Hematopoietic multipotent progenitor cell treated with erythropoietin and hydrocortisone succinate and interleukin-3 and kit ligand, for 15 days (in vitro differentiated cells): Measurements from ENCODE around the gene CXCL1.

Experiments
- DNase-seq: peaks from one replicate; pipeline ENCODE4 v3.0.0-alpha.2; 2015; ENCODE audit warnings: low spot score

Gene CXCL1

DNA sequence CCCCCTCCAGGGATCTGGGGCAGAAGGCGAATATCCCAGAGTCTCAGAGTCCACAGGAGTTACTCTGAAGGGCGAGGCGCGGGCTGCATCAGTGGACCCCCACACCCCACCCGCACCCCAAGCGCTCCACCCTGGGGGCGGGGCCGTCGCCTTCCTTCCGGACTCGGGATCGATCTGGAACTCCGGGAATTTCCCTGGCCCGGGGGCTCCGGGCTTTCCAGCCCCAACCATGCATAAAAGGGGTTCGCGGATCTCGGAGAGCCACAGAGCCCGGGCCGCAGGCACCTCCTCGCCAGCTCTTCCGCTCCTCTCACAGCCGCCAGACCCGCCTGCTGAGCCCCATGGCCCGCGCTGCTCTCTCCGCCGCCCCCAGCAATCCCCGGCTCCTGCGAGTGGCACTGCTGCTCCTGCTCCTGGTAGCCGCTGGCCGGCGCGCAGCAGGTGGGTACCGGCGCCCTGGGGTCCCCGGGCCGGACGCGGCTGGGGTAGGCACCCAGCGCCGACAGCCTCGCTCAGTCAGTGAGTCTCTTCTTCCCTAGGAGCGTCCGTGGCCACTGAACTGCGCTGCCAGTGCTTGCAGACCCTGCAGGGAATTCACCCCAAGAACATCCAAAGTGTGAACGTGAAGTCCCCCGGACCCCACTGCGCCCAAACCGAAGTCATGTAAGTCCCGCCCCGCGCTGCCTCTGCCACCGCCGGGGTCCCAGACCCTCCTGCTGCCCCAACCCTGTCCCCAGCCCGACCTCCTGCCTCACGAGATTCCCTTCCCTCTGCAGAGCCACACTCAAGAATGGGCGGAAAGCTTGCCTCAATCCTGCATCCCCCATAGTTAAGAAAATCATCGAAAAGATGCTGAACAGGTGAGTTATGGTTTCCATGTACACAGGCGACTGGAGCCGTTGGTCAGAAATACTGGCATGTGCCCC lies at the start of gene CXCL1:
CXCL1 (plus strand) TSS at position 264 of the 926 bp plus-strand sequence; CDS start at position 342, 78 bp downstream.
- no peak for DNase-seq

DNA sequence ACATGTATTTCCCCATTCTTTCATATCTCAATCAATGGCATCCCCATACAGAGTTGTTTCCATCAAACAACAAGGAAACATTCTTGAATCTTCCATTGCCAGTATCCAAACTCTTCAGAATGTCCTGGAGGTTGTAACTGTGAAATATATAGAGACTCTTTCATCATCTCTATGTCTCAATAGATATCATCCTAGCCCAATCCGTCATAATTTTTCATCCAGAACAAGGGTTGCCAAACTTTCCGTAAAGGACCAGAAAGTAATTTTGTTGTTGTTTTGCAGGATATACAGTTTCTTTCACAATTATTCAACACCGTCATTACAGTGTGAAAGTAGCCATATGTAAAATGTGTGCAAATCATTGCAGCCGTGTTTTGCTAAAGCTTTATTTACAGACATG lies 47.9 kb upstream of the CXCL1 start:
- DNase-seq = no peak

- no peak for DNase-seq
These were observed 46.8 kb upstream of the CXCL1 start for GRCh38 chr4:73822389-73822788.

GRCh38 chr4:73822812-73823504 lies 46.2 kb upstream of the CXCL1 start:
- DNase-seq = no peak

DNA sequence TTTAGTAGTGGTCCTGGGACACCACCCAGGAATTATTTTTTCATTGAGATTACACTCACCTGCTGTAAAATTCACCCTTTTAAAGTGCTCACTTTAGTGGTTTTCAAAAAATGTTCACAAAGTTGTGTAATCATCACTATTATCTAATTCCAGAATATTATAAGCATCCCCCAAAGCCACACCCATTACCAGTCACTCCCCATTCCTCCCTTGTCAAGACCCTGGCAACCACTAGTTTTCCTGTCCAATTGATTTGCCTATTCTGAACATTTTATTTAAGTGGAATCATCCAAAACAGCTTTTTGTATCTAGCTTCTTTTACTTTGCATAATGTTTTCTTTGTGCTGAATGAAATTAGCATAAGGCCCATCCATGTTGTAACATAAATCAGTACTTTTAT lies 45.4 kb upstream of the CXCL1 start:
- no peak for DNase-seq

GRCh38 chr4:73828956-73829355 lies 40.2 kb upstream of the CXCL1 start:
- no peak for DNase-seq

DNA sequence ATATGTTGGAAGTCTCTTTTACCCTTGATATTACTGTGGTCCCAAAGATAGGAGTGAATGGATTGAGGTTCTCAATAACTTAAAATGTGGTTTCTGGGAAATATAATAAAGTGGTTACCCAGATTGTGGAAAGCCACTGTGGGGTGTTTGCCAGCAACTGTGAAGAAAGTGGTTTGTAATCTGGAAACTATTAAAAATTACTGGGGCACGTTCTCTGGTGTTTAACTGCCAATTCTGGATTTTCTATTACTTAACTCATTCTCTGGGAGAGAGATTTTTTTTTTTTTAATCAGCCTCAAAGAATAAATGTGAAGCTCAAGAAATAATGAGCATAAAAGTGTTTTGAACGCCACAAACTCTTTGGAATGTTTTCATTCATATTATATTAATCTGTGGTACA lies 37.6 kb upstream of the CXCL1 start:
- DNase-seq = no peak

- DNase-seq = no peak
These were observed 36.4 kb upstream of the CXCL1 start for GRCh38 chr4:73832651-73833237.

DNA sequence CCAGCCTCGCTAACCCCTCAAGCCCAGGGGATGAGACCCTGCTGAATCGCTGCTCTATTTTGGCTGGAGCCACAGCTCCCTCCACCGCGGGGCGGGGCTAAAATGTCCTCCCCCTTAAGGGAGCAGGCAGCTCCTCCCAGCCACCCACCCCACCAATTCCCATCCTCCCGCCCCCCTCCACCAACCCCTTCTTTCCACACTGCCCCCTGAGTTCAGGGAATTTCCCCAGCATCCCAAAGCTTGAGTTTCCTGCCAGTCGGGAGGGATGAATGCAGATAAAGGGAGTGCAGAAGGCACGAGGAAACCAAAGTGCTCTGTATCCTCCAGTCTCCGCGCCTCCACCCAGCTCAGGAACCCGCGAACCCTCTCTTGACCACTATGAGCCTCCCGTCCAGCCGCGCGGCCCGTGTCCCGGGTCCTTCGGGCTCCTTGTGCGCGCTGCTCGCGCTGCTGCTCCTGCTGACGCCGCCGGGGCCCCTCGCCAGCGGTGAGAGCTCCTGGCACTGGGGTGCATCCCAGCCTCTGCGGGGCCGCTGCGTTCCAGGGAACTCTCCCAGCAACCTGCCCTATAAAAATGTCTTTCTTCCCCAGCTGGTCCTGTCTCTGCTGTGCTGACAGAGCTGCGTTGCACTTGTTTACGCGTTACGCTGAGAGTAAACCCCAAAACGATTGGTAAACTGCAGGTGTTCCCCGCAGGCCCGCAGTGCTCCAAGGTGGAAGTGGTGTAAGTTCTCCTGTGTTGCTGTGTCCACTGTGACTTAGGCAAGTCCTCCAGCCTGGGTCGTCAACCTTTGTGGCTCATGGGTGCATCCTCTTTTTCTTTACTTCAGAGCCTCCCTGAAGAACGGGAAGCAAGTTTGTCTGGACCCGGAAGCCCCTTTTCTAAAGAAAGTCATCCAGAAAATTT lies 32.6 kb upstream of the CXCL1 start, which contains the start of gene CXCL6:
CXCL6 (plus strand) TSS at position 306 of the 907 bp plus-strand sequence; CDS start at position 379, 73 bp downstream.
- no peak for DNase-seq

GRCh38 chr4:73839071-73839470 lies 30.1 kb upstream of the CXCL1 start:
- no peak for DNase-seq

GRCh38 chr4:73839715-73840114 lies 29.5 kb upstream of the CXCL1 start:
- DNase-seq = no peak

- DNase-seq = no peak
These were observed 27.8 kb upstream of the CXCL1 start for GRCh38 chr4:73841243-73841925.

DNA sequence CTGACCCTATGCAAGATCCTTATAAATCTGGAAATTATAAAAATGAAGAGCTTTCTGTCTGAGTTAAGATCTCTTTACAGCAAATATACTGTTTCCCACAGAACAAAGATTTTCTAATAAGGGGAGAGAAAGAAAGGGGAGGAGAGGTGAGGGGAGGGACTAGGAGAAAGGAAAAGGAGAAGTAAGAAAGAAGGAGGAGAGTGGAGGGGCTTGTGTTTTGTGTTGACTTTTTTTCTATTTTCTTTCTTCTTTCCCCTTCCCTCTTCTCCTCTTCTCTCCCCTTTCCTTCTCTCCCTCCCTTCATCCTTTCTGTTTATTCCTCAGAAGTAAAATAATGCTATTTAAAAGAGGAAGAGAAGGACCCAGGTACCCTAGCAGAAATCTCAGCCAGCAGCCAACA lies 26.5 kb upstream of the CXCL1 start:
- no peak for DNase-seq

DNA sequence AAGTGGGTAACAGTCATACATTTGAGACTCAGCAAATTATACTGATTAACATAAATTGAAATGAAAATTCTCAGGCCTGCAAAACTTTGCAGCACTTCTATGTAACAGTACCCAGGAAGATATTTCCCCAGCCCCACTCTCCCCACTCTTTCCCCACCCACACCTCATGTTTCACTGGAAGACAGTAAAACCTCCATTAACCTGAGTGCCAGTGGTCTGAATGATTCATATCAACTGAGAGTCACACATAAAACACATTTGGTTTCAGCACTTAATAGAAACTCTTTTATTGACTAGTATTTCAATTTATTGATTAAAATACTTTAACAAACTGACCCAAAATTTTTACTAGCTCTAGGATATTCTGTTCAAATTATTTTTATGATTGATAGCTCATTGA lies 25.8 kb upstream of the CXCL1 start:
- DNase-seq = no peak

DNA sequence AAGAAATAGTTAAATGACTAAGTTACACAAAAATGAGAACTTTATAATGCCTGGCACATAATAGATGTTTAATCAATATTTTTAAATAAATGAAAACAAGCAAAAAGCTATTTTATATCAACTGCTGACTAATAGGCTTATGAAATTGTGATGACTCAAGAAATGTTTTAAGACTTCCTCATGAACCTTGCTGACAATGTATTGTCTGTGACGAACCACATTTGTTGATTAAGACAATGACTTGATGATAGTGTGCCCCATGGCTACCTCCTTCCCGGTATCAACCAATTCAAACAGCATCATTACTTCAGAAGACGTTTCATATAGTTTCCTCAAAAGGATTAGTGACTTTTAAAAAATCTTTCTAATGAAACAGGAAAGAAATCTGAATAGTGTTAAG lies 24.8 kb upstream of the CXCL1 start:
- DNase-seq = no peak

DNA sequence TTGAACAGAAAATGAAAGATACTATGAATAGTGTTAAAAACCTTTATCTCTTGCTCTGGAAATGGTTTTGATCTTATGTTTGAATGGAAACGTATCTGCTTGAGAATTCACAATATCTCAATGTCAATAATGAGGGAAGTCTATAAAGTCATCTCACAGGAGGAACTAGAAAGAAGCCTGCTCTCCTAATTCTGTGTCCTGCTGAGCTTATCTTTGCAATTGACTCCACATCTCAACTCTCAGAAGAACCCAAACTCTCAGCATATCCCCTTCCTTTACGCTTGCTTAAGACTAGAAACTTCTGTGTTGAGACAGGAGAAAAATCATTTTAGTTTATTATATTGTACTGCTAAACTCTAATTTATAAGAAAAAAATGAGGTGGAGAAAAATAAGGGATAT lies 24.4 kb upstream of the CXCL1 start:
- DNase-seq = no peak

DNA sequence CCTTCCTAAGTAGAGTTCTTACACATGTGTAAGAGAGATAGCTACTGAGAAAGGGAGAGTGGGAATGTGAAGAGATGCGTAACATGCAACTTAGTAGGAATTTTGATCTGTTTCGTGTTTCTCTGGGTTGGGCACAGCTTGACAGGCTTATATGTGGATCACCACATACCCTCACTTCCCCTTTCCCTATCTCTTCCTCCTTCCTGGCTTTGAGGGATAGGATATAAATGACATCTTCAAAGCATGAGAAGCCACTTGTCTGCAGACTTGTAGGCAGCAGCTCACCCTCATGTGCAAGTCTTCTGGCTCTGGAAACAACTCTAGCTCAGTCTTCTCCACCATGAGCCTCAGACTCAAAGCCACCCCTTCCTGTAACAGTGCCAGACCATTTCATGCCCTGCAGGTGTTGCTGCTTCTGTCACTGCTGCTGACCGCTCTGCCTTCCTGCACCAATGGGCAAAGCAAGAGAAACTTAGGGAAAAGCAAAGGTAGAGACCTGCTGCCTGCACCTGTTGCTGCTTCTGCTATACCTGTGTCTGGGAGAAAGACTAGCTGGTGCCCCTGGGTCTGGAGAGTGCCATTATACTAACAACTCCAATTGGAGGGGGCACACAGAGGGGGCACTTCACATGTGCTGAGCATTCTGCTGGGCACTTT lies 21.5 kb upstream of the CXCL1 start:
- DNase-seq = no peak

GRCh38 chr4:73848183-73848777 lies 20.9 kb upstream of the CXCL1 start:
- DNase-seq = no peak

DNA sequence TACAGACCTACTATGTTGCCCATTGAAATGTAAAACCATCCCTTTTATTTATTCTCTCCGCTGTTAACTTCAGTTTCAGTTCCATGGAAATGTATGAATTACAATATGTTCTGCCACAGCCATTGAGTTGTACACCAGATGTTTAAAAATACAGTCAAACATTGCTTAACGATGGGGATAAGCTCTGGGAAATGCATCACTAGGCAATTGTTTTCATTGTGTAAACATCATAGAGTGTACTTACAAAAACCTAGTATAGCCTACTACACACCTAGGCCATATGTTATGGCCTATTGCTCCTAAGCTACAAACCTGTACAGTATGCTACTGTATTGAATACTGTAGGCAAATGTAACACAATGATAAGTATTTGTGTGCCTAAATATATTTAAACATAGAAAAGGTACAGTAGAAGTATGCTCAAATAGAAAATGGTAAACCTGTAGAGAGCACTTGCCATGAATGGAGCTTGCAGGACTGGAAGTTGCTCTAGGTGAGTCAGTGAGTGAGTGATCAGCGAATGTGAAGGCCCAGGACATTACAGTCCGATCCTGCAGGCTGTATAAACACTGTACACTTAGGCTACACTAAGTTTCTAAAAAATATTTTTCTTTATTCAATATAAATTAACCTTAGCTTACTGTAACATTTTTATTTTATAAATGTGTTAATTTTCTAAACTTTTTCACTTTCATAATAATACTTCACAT lies 18.8 kb upstream of the CXCL1 start:
- no peak for DNase-seq

DNA sequence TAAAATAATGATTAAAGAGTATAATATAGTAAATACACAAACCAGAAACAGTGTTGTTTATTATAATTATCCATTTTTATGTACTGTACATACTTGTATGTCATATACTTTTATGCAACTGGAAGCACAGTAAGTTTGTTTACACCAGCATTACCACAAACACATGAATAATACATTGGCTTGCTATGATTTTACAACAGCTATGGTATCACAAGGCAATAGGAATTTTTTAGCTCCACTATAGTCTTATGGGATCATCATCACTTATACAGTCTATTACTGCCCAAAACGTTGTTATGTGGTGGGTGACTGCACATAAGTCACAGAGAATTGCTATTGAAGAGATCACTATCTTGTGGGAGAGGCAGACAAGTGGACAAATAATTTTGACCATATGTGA lies 17.9 kb upstream of the CXCL1 start:
- no peak for DNase-seq
